ENCODE measurements around the gene EHMT1.

DNA sequence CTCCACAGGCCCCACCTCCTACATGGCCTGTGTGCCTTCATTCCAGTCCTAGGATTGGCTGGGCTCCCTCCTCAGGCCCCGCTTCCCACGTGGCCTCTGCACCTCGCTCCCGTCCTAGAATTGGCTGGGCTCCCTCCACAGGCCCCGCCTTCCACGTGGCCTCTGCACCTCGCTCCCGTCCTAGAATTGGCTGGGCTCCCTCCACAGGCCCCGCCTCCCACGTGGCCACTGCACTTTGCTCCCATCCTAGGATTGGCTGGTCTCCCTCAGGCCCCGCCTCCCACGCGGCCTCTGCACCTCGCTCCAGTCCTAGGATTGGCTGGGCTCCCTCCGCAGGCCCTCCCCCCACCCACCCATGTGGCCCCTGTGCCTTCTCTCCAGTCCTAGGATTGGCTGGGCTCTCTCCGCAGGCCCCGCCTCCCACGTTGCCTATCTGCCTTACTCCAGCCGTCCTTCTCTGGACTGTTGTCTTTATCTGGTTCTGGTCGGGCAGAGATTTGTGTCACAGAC, 213.4 kb downstream of the EHMT1 start:
- TF ChIP-seq, protein P1, sequence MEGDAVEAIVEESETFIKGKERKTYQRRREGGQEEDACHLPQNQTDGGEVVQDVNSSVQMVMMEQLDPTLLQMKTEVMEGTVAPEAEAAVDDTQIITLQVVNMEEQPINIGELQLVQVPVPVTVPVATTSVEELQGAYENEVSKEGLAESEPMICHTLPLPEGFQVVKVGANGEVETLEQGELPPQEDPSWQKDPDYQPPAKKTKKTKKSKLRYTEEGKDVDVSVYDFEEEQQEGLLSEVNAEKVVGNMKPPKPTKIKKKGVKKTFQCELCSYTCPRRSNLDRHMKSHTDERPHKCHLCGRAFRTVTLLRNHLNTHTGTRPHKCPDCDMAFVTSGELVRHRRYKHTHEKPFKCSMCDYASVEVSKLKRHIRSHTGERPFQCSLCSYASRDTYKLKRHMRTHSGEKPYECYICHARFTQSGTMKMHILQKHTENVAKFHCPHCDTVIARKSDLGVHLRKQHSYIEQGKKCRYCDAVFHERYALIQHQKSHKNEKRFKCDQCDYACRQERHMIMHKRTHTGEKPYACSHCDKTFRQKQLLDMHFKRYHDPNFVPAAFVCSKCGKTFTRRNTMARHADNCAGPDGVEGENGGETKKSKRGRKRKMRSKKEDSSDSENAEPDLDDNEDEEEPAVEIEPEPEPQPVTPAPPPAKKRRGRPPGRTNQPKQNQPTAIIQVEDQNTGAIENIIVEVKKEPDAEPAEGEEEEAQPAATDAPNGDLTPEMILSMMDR (IDR thresholded peaks at IDR 0.05) = no peak
- TF ChIP-seq POLR2AphosphoS5 (IDR thresholded peaks at IDR 0.05) = no peak
- TF ChIP-seq POLR2A (IDR thresholded peaks at IDR 0.05; ENCODE audit: low read depth) = no peak

Measured in esophagus muscularis mucosa (tissue), 3 donors.